A549 (cell line): ENCODE results near the gene RCAN2.

ENCODE experiments used
- RARB ChIP-seq: fragments of 250-450 bp; sonication (Bioruptor Pico); IDR thresholded peaks from 2 replicates; pipeline ENCODE4 v1.8.0; 2021; ENCODE audit warnings: mild to moderate bottlenecking, moderate library complexity
- REST ChIP-seq: fragments of 200-600 bp; sonication (generic); IDR thresholded peaks from 2 replicates; pipeline ENCODE4 v1.6.1; 2016; ENCODE audit warnings: antibody characterized with exemption, mild to moderate bottlenecking, moderate library complexity

- TF ChIP-seq RARB (CRISPR knock-in tag) = no peak
- no peak for TF ChIP-seq REST
These were observed 13.0 kb upstream of the RCAN2 start for GRCh38 chr6:46504242-46504641.
